Cerebellar cortex (tissue), 1 donor: Measurements from ENCODE around the gene NOP10.

Experiments
- DNase-seq: peaks from one replicate; pipeline ENCODE4 v3.0.0-alpha.2; 2015; ENCODE audit warnings: low spot score

Gene NOP10

DNA sequence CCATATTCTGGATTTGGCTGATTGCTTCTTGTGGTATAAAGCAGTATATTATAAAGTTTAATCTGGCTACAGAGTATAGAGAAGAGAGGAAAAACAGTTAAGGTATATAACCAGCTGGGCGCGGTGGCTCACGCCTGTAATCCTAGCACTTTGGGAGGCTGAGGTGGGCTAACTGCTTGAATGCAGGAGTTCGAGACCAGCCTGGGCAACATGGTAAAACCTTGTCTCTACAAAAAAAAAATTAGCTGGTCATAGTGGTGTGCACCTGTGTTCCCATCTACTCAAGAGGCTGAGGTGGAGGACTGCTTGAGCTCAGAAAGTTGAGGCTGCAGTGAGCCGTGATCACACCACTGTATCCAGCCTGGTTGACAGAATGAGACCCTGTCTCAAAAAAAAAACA, 12.7 kb downstream of the NOP10 start:
- no peak for DNase-seq

DNA sequence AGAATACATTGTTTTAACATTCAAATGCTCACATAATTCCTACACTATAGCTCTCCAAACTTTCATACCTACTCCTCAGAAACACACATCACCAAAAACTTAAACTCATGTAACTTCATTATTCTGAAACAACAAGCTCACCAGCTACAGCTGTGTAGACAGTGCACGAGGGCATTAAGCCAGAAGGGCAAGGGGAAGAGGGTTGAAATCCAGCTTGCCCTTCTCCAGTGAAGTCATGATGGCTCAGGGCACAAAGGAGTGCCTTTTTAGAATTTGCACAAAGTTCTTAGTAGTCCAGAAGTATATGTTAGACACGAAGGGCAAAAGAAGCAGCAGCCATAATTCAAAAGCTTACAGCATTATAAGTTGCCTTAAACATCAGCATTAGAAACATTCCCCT, 13.9 kb downstream of the NOP10 start:
- no peak for DNase-seq

DNA sequence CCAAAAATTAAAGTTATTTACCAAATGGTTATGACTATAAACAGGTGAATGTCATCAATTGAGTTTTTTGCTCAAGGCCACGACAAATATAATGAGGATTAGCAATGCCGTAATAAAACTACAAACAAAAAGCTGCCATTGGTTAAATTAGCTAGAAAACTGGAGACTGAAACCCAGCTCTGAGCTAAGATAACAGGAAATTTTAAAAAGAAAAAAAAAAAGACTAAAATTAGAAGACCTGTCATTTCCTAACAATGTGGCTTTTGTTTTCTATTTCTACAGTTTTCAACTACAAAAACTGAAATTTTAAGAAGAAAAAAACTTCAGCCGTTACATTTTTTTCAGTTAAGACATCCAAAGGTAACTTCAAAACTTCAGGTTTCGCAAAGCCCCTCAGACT, 15.0 kb downstream of the NOP10 start:
- DNase-seq = no peak

DNA sequence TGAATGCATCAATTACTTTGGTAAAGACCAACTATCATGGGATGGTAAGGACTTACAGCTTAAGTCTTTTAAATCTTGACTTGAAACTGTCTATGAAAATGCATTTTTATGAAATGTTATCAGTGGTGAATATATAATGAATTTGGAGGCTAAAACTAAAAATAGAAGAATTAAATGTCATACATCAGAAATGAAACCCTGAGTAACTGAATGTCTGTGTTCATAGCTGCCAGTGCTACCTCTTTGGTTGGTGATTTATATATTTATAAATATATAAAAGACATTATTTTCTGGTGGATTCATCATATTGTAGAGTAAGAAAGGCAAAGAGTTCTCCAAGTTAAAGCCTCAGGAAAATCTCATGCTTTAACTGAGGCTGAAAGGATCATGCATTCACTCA, 17.6 kb downstream of the NOP10 start:
- DNase-seq = no peak

DNA sequence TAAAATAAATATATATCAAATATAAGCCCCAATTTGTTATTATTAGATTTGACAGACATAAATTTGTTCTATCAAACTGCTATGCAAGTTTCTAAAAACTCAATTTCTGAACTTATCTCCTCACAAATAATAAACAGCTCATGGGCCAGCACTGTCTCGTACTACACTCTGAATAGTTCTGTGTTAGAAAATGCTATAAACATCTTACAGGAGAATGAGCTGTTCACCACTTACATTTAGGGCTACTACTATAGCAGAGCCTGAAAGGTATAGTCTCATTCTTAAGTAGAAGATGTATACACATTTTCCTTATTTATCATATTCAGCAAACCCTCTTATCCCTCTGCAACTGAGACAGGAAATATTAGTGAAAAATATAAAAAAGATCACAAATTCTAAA, 18.0 kb downstream of the NOP10 start:
- no peak for DNase-seq

DNA sequence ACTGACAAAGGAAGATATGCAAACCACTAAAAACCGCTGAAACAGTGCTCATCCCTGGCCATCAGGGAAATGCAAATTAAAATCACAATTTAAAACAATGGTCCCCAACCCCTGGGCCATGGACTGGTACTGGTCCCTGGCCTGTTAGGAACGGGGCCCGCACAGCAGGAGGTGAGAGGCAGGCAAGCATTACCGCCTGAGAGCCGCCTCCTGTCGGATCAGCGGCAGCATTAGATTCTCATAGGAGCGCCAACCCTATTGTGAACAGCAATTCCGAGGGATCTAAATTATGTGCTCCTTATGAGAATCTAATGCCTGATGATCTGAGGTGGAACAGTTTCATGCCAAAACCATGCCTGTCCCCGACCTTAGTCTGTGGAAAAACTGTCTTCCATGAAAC, 19.7 kb downstream of the NOP10 start:
- DNase-seq = no peak

DNA sequence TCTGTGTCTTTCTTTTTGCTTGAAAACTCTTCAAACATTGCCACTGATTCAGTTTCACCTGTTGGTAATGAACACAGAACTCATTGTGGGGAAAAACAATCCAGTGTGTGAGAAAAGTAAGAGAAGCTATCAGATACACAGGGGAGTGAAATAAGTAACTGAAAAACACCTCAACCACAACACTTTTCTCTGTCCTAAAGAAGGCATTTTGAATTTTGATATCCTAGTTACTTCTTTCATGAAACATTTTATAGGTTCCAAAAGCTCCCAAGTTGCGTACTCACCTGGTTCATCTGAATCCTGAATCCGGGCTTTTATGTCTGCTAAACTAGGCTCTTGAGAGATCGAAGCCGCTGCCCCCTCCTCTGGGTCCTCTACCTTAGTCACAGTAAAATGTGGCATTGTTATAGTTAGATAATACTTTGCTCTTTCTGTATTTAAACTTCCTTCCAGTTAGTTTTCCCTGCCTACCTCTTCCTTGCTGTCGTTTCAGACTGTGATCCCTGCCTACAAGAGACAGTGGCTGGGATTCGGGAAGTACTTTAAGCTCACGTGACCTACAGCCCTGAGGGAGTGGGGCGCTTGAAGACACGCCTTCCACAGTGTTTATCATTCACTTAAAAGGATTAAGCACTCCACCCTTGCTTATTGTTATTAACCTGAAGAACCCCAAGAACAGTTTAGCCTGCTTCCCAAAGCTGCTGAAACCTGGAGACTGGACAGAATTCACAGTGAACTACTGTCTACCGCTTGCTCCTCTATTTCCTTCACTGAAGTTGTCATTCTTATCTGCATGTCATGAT, 24.5 kb downstream of the NOP10 start:
- DNase-seq = no peak

DNA sequence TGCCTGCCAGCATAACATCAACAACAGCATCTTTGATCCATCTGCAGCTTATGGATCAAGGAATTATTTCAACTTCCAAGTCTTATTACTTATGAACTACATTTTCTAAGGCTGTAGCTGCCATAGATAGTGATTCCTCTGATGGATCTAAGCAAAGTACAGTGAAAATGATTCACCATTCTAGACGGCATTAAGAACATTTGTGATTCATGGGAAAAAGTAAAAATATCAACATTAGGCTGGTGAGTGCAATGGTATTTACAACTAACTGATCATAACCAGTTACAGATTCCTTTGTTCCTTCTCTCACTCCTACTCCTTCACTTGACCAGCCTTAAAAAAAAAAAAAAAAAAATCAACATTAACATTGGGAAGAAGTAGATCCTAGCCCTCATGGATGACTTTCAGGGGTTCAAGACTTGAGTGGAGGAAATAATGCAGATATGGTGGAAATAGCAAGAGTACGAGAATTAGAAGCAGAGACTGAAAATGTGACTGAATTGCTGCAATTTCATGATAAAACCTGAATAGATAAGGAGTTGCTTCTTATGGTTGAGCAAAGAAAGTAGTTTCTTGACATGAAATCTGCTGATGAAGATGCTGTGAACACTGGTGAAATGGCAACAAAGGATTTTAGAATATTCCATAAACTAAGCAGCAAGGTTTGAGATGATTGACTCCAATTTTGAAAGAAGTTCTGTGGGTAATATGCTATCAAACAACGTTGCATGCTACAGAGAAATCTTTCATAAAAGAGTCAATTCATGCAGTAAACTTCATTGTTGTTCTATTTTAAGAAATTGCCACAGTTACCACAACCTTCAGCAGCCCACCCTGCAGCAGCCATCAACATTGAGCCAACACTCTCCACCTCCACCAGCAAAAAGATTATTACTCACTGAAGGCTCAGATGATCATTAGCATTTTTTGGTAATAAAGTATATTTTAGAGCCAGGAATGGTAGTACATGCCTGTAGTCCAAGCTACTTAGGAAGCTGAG, 28.1 kb downstream of the NOP10 start:
- no peak for DNase-seq

DNA sequence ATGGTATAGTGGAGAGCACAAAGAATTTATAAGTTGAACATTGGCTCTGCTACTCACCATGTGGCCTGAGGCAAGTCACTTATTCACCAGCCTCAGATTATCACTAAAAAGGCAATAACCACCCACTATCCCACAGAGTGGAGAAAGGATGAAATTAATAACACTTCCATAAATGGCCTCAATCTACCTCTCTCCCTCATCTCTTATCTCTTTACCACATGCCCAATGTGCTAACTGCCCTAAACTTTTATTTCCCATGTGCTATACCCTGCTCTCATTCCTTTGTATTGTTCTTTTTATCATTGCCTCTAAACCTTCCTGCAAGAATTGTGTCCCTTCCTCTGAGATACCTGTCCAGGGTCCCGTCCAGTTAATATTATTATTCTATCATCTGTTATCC, 31.4 kb downstream of the NOP10 start:
- DNase-seq = no peak

DNA sequence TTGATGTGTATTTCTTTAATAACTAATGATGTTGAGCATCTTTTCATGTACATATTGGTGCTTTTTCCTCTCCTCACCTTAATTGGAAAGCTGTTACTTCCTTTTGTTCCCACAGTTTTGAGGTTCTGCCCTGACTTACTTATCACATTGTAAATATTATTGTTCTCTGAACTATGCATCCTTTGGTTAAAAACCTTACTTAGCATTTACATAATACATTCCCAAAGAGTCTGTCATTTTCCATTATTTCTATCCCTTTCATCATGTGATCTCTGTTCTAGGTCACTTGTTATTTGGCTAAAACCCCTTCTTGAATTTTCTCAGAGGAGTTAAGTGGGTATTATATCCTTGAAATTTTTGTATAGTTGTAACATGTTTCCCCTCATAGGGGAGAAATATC, 38.3 kb downstream of the NOP10 start:
- DNase-seq = no peak

DNA sequence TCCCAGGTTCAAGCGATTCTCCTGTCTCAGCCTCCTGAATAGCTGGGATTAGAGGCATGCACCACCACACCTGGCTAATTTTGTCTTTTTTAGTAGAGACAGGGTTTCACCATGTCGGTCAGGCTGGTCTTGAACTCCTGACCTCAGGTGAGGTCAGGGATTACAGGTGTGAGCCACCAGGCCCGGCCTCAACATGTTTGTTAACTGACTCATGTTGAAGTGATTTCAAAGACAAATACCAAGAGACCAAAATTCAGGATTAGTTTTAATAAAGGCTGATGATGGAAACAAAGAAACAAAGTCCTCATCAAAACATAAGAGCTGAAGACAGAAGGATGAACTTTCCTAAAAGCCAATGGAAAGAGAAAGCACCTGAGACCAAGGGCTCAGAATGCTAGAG, 41.9 kb downstream of the NOP10 start:
- DNase-seq = no peak

DNA sequence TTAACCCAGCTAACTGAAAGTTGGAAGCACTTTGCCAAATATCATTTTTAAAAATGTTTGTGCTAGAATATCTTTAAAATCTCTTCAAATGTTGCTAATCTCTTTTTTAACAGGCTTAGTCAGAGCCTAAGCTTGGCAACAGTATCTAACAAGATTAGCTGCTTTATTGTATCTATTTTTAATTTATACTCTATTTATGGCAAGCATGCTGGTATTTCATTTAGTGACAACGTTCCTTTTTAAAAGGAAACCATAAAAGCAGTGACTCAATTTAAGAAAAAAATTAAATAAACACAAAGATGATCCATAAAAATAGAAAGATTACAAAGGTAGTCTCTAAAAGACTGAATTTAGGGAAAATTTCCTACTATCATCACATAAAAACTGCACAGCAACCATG, 45.9 kb downstream of the NOP10 start:
- DNase-seq = no peak

DNA sequence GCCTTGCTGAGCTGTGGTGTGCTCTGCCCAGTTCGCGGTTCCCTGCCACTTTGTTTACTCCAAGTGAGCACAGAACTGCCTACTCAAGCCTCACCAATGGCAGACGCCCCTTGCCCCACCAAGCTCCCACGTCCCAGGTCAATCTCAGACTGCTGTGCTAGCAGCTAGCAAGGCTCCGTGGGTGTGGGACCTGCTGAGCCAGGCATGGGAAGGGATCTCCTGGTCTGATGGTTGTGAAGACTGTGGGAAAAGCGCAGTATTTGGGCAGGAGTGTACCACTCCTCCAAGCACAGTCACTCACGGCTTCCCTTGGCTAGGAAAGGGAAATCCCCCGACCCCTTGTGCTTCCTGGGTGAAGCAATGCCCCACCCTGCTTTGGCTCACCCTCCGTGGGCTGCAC, 50.3 kb downstream of the NOP10 start:
- no peak for DNase-seq
